Measurements from ENCODE around the gene AVPR1B.

Gene AVPR1B

GRCh38 chr1:206117151-206117948 is at the start of gene AVPR1B:
TSS of gene AVPR1B (minus strand) at chr1:206117388. CDS start at chr1:206116890, 498 bp downstream.
- H3K4me3 ChIP-seq (ENCODE audit: low read length), result peak within 1 kb of the TSS; percentile 27
- no peaks in the 10 kb centered on the region for H3K9me3 ChIP-seq (ENCODE audit: low read length)
- H2AFZ ChIP-seq (ENCODE audit: low read depth, low read length), result peak within 1 kb of the TSS; percentile 44
- H3K36me3 ChIP-seq (ENCODE audit: insufficient read depth, low read length), result no peaks in the 10 kb centered on the region
- H3K4me1 ChIP-seq (ENCODE audit: insufficient read depth, low read length), result peaks cover 10% of the 10 kb centered on the region
- H3K27me3 ChIP-seq (ENCODE audit: insufficient read depth, low read length), result peaks cover 59% of the 10 kb centered on the region

- Histone ChIP-seq H3K36me3 (ENCODE audit: insufficient read depth, low read length) (no peaks in the 10 kb centered on the region), H3K4me1 (ENCODE audit: insufficient read depth, low read length) (peaks cover 3% of the 10 kb centered on the region), H3K4me3 (ENCODE audit: low read length) (no peak overlapping the region), H3K9me3 (ENCODE audit: low read length) (peaks cover 1% of the 10 kb centered on the region), H3K27me3 (ENCODE audit: insufficient read depth, low read length) (peaks cover 6% of the 10 kb centered on the region), H2AFZ (ENCODE audit: low read depth, low read length) (no peak overlapping the region)
Measured at GRCh38 chr1:206145771-206146290, 28.6 kb upstream of the AVPR1B start.

GRCh38 chr1:206144605-206145004 is 27.4 kb upstream of the AVPR1B start:
- H3K9me3 ChIP-seq (ENCODE audit: low read length), result no peaks in the 10 kb centered on the region
- no peaks in the 10 kb centered on the region for H3K36me3 ChIP-seq (ENCODE audit: insufficient read depth, low read length)
- H3K27me3 ChIP-seq (ENCODE audit: insufficient read depth, low read length), result peaks cover 6% of the 10 kb centered on the region
- no peak overlapping the region for H2AFZ ChIP-seq (ENCODE audit: low read depth, low read length)
- H3K4me1 ChIP-seq (ENCODE audit: insufficient read depth, low read length), result peaks cover 3% of the 10 kb centered on the region
- H3K4me3 ChIP-seq (ENCODE audit: low read length), result no peak overlapping the region

- Histone ChIP-seq H3K4me1 (ENCODE audit: insufficient read depth, low read length) (peaks cover 3% of the 10 kb centered on the region), H3K27me3 (ENCODE audit: insufficient read depth, low read length) (peaks cover 6% of the 10 kb centered on the region), H2AFZ (ENCODE audit: low read depth, low read length) (no peak overlapping the region), H3K9me3 (ENCODE audit: low read length) (no peaks in the 10 kb centered on the region), H3K4me3 (ENCODE audit: low read length) (no peak overlapping the region), H3K36me3 (ENCODE audit: insufficient read depth, low read length) (no peaks in the 10 kb centered on the region)
Measured at GRCh38 chr1:206143537-206144172, 26.5 kb upstream of the AVPR1B start.

- Histone ChIP-seq H3K4me3 (ENCODE audit: low read length) (no peak overlapping the region), H3K9me3 (ENCODE audit: low read length) (no peaks in the 10 kb centered on the region), H2AFZ (ENCODE audit: low read depth, low read length) (no peak overlapping the region), H3K27me3 (ENCODE audit: insufficient read depth, low read length) (peaks cover 5% of the 10 kb centered on the region), H3K4me1 (ENCODE audit: insufficient read depth, low read length) (peaks cover 3% of the 10 kb centered on the region), H3K36me3 (ENCODE audit: insufficient read depth, low read length) (no peaks in the 10 kb centered on the region)
Measured at GRCh38 chr1:206142770-206143169, 25.6 kb upstream of the AVPR1B start.

- Histone ChIP-seq H2AFZ (ENCODE audit: low read depth, low read length) (no peak overlapping the region), H3K9me3 (ENCODE audit: low read length) (no peaks in the 10 kb centered on the region), H3K4me1 (ENCODE audit: insufficient read depth, low read length) (peaks cover 3% of the 10 kb centered on the region), H3K27me3 (ENCODE audit: insufficient read depth, low read length) (peaks cover 3% of the 10 kb centered on the region), H3K36me3 (ENCODE audit: insufficient read depth, low read length) (no peaks in the 10 kb centered on the region), H3K4me3 (ENCODE audit: low read length) (no peak overlapping the region)
Measured at GRCh38 chr1:206142011-206142410, 24.8 kb upstream of the AVPR1B start.

GRCh38 chr1:206136241-206136640 is 19.1 kb upstream of the AVPR1B start:
- H3K9me3 ChIP-seq (ENCODE audit: low read length), result no peaks in the 10 kb centered on the region
- H3K27me3 ChIP-seq (ENCODE audit: insufficient read depth, low read length), result peaks cover 6% of the 10 kb centered on the region
- H3K4me3 ChIP-seq (ENCODE audit: low read length), result no peak overlapping the region
- no peaks in the 10 kb centered on the region for H3K36me3 ChIP-seq (ENCODE audit: insufficient read depth, low read length)
- no peaks in the 10 kb centered on the region for H3K4me1 ChIP-seq (ENCODE audit: insufficient read depth, low read length)
- H2AFZ ChIP-seq (ENCODE audit: low read depth, low read length), result no peak overlapping the region

- H3K4me3 ChIP-seq (ENCODE audit: low read length), result no peak overlapping the region
- no peak overlapping the region for H2AFZ ChIP-seq (ENCODE audit: low read depth, low read length)
Measured at GRCh38 chr1:206135248-206135647, 18.1 kb upstream of the AVPR1B start.

GRCh38 chr1:206133751-206134415 is 16.7 kb upstream of the AVPR1B start:
- Histone ChIP-seq H3K27me3 (ENCODE audit: insufficient read depth, low read length) (peaks cover 9% of the 10 kb centered on the region), H3K4me1 (ENCODE audit: insufficient read depth, low read length) (no peaks in the 10 kb centered on the region), H2AFZ (ENCODE audit: low read depth, low read length) (no peak overlapping the region), H3K4me3 (ENCODE audit: low read length) (no peak overlapping the region), H3K36me3 (ENCODE audit: insufficient read depth, low read length) (no peaks in the 10 kb centered on the region), H3K9me3 (ENCODE audit: low read length) (no peaks in the 10 kb centered on the region)

More at GRCh38 chr1:206135248-206135647, 18.1 kb upstream of the AVPR1B start:
- Histone ChIP-seq H3K4me1 (ENCODE audit: insufficient read depth, low read length) (no peaks in the 10 kb centered on the region), H3K9me3 (ENCODE audit: low read length) (no peaks in the 10 kb centered on the region), H3K27me3 (ENCODE audit: insufficient read depth, low read length) (peaks cover 9% of the 10 kb centered on the region), H3K36me3 (ENCODE audit: insufficient read depth, low read length) (no peaks in the 10 kb centered on the region)

GRCh38 chr1:206131037-206131436 is 13.8 kb upstream of the AVPR1B start:
- H2AFZ ChIP-seq (ENCODE audit: low read depth, low read length), result no peak overlapping the region
- H3K36me3 ChIP-seq (ENCODE audit: insufficient read depth, low read length), result no peaks in the 10 kb centered on the region
- no peaks in the 10 kb centered on the region for H3K4me1 ChIP-seq (ENCODE audit: insufficient read depth, low read length)
- no peak overlapping the region for H3K4me3 ChIP-seq (ENCODE audit: low read length)
- no peaks in the 10 kb centered on the region for H3K9me3 ChIP-seq (ENCODE audit: low read length)
- peaks cover 19% of the 10 kb centered on the region for H3K27me3 ChIP-seq (ENCODE audit: insufficient read depth, low read length)

- Histone ChIP-seq H2AFZ (ENCODE audit: low read depth, low read length) (no peak overlapping the region), H3K4me1 (ENCODE audit: insufficient read depth, low read length) (no peaks in the 10 kb centered on the region), H3K4me3 (ENCODE audit: low read length) (no peak overlapping the region), H3K9me3 (ENCODE audit: low read length) (no peaks in the 10 kb centered on the region), H3K27me3 (ENCODE audit: insufficient read depth, low read length) (peaks cover 18% of the 10 kb centered on the region), H3K36me3 (ENCODE audit: insufficient read depth, low read length) (no peaks in the 10 kb centered on the region)
Measured at GRCh38 chr1:206128196-206128595, 11.0 kb upstream of the AVPR1B start.

GRCh38 chr1:206127336-206127735 is 10.1 kb upstream of the AVPR1B start:
- Histone ChIP-seq H3K27me3 (ENCODE audit: insufficient read depth, low read length) (peaks cover 18% of the 10 kb centered on the region), H3K4me1 (ENCODE audit: insufficient read depth, low read length) (no peaks in the 10 kb centered on the region), H3K36me3 (ENCODE audit: insufficient read depth, low read length) (no peaks in the 10 kb centered on the region), H2AFZ (ENCODE audit: low read depth, low read length) (no peak overlapping the region), H3K4me3 (ENCODE audit: low read length) (no peak overlapping the region), H3K9me3 (ENCODE audit: low read length) (no peaks in the 10 kb centered on the region)

- Histone ChIP-seq H3K9me3 (ENCODE audit: low read length) (no peaks in the 10 kb centered on the region), H3K4me1 (ENCODE audit: insufficient read depth, low read length) (no peaks in the 10 kb centered on the region), H3K4me3 (ENCODE audit: low read length) (no peak overlapping the region), H3K36me3 (ENCODE audit: insufficient read depth, low read length) (no peaks in the 10 kb centered on the region), H3K27me3 (ENCODE audit: insufficient read depth, low read length) (peaks cover 13% of the 10 kb centered on the region), H2AFZ (ENCODE audit: low read depth, low read length) (no peak overlapping the region)
Measured at GRCh38 chr1:206125346-206125745, 8.2 kb upstream of the AVPR1B start.

All from neuron (in vitro differentiated cells).